HG03103 (cell line): ENCODE measurements around the gene TMPRSS5.
"Not testable (repeated sequence)": the region's sequence is repeated elsewhere in the genome, so short reads cannot be mapped to it uniquely, and the experiment has no call there.

Source experiments
- ATAC-seq: cut with Tn5 transposase; IDR thresholded peaks from one replicate; pipeline ENCODE4 v1.9.1; 2021; ENCODE audit warnings: low read depth; ENCODE audit not compliant: unreplicated experiment

The TMPRSS5 gene

GRCh38 chr11:113705871-113706655, at the start of gene TMPRSS5:
TSS of gene TMPRSS5 (minus strand) at chr11:113706308. CDS start at chr11:113706224, 84 bp downstream.
- ATAC-seq, result no peak

- ATAC-seq, result no peak
Observed at GRCh38 chr11:113752932-113753331, 46.8 kb upstream of the TMPRSS5 start.

- ATAC-seq, result no peak
Observed at GRCh38 chr11:113736323-113736722, 30.2 kb upstream of the TMPRSS5 start.

- no peak for ATAC-seq
Observed at GRCh38 chr11:113732092-113732491, 26.0 kb upstream of the TMPRSS5 start.

- no peak for ATAC-seq
Observed at GRCh38 chr11:113730887-113731726, 25.0 kb upstream of the TMPRSS5 start.

- ATAC-seq, result no peak
Observed at GRCh38 chr11:113729456-113729855, 23.3 kb upstream of the TMPRSS5 start.

- no peak for ATAC-seq
Observed at GRCh38 chr11:113728814-113729213, 22.7 kb upstream of the TMPRSS5 start.

GRCh38 chr11:113725913-113726312, 19.8 kb upstream of the TMPRSS5 start:
- ATAC-seq, result no peak

- no peak for ATAC-seq
Observed at GRCh38 chr11:113725407-113725806, 19.3 kb upstream of the TMPRSS5 start.

GRCh38 chr11:113724778-113725177, 18.7 kb upstream of the TMPRSS5 start:
- ATAC-seq, result no peak

- no peak for ATAC-seq
Observed at GRCh38 chr11:113723787-113724186, 17.7 kb upstream of the TMPRSS5 start.

- ATAC-seq, result no peak
Observed at GRCh38 chr11:113722934-113723333, 16.8 kb upstream of the TMPRSS5 start.

- no peak for ATAC-seq
Observed at GRCh38 chr11:113722221-113722620, 16.1 kb upstream of the TMPRSS5 start.

GRCh38 chr11:113721462-113722066, 15.5 kb upstream of the TMPRSS5 start:
- no peak for ATAC-seq

- not testable (repeated sequence) for ATAC-seq
Observed at GRCh38 chr11:113720478-113720877, 14.4 kb upstream of the TMPRSS5 start.

GRCh38 chr11:113715882-113716625, 9.9 kb upstream of the TMPRSS5 start:
- ATAC-seq, result no peak

- ATAC-seq, result no peak
Observed at GRCh38 chr11:113715273-113715672, 9.2 kb upstream of the TMPRSS5 start.

GRCh38 chr11:113710989-113711388, 4.9 kb upstream of the TMPRSS5 start:
- ATAC-seq, result no peak

GRCh38 chr11:113703551-113703950, 2.6 kb downstream of the TMPRSS5 start:
- not testable (repeated sequence) for ATAC-seq

- no peak for ATAC-seq
Observed at GRCh38 chr11:113701491-113701890, 4.6 kb downstream of the TMPRSS5 start.
